GM13976 (cell line): ENCODE measurements around the gene ZC3H14.

ENCODE experiments used
- DNase-seq: peaks from one replicate; pipeline ENCODE4 v3.0.0; 2012; ENCODE audit warnings: low spot score
- CTCF ChIP-seq: IDR thresholded peaks from 2 replicates; pipeline ENCODE4 v1.5.1; 2012; ENCODE audit warnings: borderline replicate concordance, mild to moderate bottlenecking; ENCODE audit not compliant: insufficient read depth; ENCODE audit errors: extremely low read depth, missing control alignments, control extremely low read depth
- in situ Hi-C: fragments of 300-500 bp; cut with MboI; formaldehyde crosslinking; loops from one replicate; pipeline ENCODE4 v1.12.0; 2022; ENCODE audit warnings: low sequenced_read_pairs, mixed read lengths, inconsistent platforms; ENCODE audit not compliant: unreplicated experiment

Gene ZC3H14

GRCh38 chr14:88667555-88668273, 104.9 kb downstream of the ZC3H14 start:
- in situ Hi-C loops, result loop anchor here (25.0 kb wide), 1 partner anchor 195 kb away; no protein-coding TSS in a partner anchor
- peak; percentile 68 for TF ChIP-seq CTCF
- DNase-seq, result peak; percentile 63

GRCh38 chr14:88668448-88669116, 105.7 kb downstream of the ZC3H14 start:
- no peak for TF ChIP-seq CTCF
- in situ Hi-C loops, result loop anchor here (25.0 kb wide), 1 partner anchor 194 kb away; no protein-coding TSS in a partner anchor
- peak; percentile 31 for DNase-seq

GRCh38 chr14:88669346-88669745, 106.5 kb downstream of the ZC3H14 start:
- no peak for TF ChIP-seq CTCF
- DNase-seq, result no peak
- in situ Hi-C loops, result loop anchor here (25.0 kb wide), 1 partner anchor 193 kb away; no protein-coding TSS in a partner anchor
